GM21723 (cell line): ENCODE measurements around the gene CABLES1.

Source experiments
- ATAC-seq: cut with Tn5 transposase; IDR thresholded peaks from one replicate; pipeline ENCODE4 v1.9.1; 2021; ENCODE audit warnings: mild to moderate bottlenecking, moderate library complexity; ENCODE audit not compliant: unreplicated experiment

CABLES1 gene

DNA sequence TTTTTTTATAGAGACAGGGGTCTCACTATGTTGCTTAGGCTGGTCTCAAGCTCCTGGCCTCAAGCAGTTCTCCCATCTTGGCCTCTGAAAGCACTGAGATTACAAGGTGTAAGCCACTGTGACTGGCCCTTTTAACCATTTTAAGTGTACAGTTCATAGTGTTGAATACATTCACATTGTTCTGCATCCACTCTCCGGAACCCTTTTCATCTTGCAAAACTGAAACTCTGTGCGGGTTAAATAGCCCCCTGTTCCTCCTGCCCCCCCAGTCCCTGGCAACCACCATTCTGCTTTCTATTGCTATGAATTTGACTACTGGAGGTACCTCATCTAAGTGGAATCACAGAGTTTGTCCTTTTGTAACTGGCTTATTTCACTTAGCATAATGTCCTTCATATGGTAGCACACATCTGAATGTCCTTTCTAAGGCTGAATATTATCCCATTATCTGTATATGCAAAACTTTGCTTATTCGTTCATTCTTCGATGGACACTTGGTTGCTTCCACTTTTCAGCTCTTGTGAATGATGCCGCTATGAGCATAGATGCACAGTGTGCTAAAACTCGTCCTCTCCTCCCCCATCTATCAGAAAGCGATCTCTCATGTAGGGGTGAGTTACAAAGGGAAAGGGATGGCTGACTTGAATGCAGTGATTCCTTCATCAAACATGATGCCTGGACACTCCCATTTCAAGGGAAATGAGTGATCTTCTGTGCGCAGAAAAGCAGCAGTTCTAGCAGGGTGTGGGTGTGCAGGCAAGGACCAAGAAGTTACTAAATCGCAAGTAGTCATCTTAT lies 30.2 kb downstream of the CABLES1 start:
- no peak for ATAC-seq

DNA sequence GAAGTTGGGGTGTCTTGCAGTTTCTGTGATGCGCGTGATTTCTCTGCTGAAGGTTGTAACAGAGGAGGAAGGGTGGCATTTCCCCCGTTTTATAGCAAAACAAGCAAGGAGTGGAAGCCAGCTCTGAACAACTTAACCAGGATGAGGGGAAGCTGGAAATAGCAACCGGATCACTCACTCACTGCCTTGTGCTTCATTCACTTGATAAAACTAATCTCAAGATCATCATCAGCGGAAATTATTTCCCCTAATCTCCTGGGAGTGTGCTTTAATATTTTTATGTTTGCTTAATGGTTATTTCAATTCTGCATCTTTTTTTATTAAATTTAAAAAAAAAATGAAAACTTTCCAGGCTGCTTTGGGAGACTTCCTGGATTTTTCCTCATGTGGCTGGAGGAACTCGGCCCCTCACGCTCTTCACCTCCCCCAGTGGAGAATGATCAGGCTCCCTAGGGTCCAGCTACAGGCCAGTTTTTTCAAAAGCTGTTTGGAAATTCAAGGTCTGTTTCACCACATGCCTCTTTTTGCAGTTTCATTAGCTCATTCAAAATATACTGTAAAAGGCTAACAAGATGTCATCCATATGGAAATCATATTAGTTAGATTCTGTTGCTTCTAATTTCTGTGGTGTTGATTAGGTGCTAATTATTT lies 31.7 kb downstream of the CABLES1 start:
- ATAC-seq, result no peak

DNA sequence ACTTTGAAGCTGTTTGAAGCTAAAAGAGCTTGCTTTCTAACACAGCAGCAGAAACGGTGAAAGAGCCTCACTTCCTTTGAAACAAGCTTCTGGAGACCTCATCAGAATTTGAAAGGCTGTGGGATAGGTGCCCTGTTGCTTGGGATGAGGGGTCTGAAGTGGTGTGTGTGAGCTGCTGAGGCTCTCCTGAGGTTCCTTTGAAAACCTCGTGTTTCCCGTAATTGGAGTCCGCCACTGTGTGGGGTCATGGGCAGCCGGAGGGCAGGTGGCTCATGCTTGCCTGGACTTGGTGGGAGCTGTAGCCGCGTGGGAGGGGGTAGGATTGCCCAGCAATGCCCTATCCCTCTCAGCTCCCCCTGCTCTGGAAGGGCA lies 34.4 kb downstream of the CABLES1 start:
- no peak for ATAC-seq

- no peak for ATAC-seq
Observed at GRCh38 chr18:23170137-23170536, 34.9 kb downstream of the CABLES1 start.

DNA sequence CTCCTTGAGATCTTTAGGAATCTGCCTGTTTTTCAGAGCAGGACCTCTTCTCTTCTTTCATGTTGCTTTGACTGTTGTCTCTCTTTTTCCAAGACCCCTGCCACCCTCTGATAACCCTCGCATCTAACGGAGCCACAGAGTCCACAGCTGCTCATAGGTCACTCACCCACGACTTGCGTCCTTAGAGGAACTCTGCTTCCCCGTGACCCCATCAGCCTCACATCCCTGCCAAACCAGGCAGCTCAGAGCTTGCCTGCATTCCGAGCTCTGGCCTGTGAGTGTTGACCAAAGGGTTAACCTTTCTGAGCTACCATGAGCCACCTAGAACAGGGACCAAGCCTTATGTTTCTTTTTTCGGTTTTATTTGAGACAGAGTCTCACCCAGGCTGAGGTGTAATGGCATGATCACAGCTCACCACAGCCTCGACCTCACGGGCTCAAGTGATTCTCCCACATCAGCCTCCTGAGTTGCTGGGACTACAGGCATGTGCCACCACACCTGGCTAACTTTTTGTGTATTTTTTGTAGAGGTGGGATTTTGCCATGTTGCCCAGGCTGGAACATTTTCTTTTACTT lies 36.4 kb downstream of the CABLES1 start:
- no peak for ATAC-seq

GRCh38 chr18:23172591-23173380 lies 37.5 kb downstream of the CABLES1 start:
- no peak for ATAC-seq

DNA sequence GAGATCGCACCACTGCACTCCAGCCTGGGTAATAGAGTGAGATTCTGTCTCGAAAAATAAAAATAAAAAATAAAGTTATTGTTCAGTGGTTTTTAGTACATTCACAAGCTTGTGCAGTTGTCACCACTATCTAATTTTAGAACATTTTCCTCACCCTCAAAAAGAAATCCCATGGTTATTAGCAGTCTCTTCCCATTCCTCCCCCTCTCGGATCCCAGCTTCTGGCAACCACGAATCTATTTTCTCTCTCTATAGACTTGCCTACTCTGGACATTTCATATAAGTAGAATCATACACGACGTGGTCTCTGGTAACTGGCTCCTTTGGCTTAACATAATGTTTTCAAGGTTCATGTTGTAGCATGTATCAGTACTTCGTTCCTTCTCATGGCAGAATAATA lies 38.6 kb downstream of the CABLES1 start:
- no peak for ATAC-seq

- ATAC-seq, result no peak
Observed at GRCh38 chr18:23176701-23177432, 41.6 kb downstream of the CABLES1 start.

GRCh38 chr18:23177433-23178072 lies 42.3 kb downstream of the CABLES1 start:
- ATAC-seq, result no peak

- ATAC-seq, result no peak
Observed at GRCh38 chr18:23178201-23178600, 42.9 kb downstream of the CABLES1 start.

DNA sequence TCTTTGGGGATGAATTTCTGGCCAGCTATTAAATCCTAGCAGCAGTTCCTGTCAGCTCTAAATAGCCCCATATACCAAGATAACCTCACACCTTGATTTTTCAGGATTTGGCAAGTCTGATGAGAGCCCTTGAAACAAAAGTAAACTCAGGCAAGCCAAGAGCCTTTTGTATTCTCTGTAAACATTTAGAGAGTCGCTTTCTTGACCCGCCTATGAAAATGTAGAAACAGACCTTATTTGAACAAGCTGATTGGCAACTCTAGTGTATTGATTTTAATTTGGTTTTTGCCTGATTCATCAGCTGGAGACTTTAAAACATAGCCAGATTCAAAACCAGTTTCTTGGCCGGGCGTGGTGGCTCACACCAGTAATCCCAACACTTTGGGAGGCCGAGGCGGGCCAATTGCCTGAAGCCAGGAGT lies 43.4 kb downstream of the CABLES1 start:
- no peak for ATAC-seq

DNA sequence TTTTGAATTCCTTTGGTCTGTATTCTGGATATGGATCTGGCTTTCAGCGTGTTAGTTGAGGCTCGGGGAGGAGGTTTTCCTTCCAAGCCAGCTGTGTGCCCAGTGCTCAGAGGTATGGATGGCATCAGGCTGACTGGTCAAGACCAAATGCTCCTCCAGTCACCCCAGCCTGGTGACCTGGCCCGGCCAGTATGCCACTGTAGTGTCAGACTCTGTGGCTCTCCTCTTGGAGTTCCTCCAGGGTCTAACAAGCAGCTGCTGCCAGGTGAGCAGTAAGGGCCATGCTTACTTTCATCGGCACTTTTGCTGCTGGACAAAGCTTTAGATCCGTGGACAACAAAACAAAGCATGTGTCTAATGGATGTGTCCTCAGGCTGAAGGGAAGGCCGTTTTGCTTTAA lies 44.1 kb downstream of the CABLES1 start:
- ATAC-seq, result no peak

DNA sequence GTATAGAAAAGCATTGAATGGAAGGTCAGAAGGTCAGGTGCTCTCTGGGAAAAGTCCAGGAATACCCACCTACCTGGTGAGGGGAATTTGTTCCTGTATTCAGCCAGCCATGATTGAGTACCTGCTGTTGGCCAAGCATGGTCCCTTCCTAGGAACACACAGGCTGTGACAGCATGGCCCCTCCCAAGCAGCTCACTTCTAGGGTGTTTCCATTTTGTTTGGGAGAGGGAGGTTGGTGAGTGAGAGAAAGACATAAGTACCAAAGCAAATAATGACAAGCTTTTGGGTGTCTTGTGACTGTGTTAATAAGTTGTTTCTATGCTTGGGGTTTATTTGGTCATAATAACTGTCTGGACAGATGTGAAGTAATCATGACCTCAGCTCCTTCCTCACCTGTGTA lies 46.3 kb downstream of the CABLES1 start:
- no peak for ATAC-seq

GRCh38 chr18:23182606-23183005 lies 47.3 kb downstream of the CABLES1 start:
- ATAC-seq, result no peak

GRCh38 chr18:23183411-23184150 lies 48.3 kb downstream of the CABLES1 start:
- no peak for ATAC-seq

DNA sequence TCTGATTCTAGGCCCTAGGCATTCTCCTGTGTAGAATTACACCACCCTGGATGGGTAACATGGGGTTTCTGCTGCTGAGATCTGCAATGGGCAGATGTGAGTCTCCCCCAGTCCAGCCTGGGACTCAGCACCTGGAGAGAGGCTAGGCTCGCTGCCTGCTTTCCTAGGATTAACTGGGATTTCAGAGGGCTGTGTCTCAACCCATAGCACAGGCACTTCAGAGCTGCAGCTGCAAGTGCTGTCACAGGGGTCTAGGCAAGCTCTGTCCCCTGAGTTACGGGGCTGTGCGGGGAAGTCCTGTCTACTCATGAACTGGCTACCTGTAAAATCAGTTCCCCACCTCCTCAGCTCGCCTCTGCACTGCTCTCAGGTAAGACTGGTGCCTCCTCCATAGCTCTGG lies 51.5 kb downstream of the CABLES1 start:
- ATAC-seq, result no peak

GRCh38 chr18:23188068-23188760 lies 52.9 kb downstream of the CABLES1 start:
- ATAC-seq, result no peak

DNA sequence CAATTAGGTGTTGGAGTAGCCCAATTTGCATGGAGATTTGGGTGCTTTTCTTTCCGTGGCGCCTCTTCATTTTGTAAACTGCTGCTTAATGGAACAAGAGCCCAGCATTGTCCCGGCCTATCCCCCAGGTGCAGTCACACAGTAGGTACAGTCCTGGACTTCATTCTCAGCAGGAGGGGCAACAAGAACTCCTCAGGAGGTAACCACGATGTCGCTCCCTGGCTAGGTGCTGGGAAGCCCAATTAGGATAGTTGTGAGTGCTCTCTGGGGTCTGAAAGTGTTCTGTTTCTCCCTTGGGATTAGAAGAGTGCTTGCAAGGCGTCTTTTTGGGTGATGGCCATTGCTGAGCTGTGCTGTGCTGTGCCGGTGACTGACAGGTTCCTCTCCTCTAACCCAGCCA lies 53.8 kb downstream of the CABLES1 start:
- ATAC-seq, result no peak
